ENCODE data around the gene GRIPAP1.

- no peak for TF ChIP-seq ELF4 (IDR thresholded peaks at IDR 0.05)
- TF ChIP-seq ARNT (IDR thresholded peaks at IDR 0.05): no peak
- no peak for TF ChIP-seq FOXK2 (IDR thresholded peaks at IDR 0.05)
- TF ChIP-seq FOXM1 (IDR thresholded peaks at IDR 0.05; ENCODE audit: borderline replicate concordance): peak; percentile 83; the same call in 1 of the 2 replicates
- TF ChIP-seq, protein P1, sequence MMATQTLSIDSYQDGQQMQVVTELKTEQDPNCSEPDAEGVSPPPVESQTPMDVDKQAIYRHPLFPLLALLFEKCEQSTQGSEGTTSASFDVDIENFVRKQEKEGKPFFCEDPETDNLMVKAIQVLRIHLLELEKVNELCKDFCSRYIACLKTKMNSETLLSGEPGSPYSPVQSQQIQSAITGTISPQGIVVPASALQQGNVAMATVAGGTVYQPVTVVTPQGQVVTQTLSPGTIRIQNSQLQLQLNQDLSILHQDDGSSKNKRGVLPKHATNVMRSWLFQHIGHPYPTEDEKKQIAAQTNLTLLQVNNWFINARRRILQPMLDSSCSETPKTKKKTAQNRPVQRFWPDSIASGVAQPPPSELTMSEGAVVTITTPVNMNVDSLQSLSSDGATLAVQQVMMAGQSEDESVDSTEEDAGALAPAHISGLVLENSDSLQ (IDR thresholded peaks at IDR 0.05): peak; percentile 23; the same call in 1 of the 2 replicates
- no peak for TF ChIP-seq SP1 (IDR thresholded peaks at IDR 0.05)
- TF ChIP-seq SUZ12 (IDR thresholded peaks at IDR 0.05): no peak
- TF ChIP-seq L3MBTL2 (conservative IDR thresholded peaks at IDR 0.05): no peak
- no peak for TF ChIP-seq NFRKB (IDR thresholded peaks at IDR 0.05)
Measured at GRCh38 chrX:49002091-49002935, at the start of gene GRIPAP1.

Measured in HEK293T (cell line).